HepG2 (cell line): ENCODE results near the gene INTS15. TPM values are rescaled to one million over a fixed set of nuclear protein-coding genes. Genes with fewer than 3 reads are reported as not detected.

ENCODE experiments used
- FIP1L1 ChIP-seq: fragments of 200-400 bp; formaldehyde crosslinking; IDR thresholded peaks from 2 replicates; pipeline ENCODE4 v1.6.1; 2018; ENCODE audit warnings: low read depth, mild to moderate bottlenecking, low read length, moderate library complexity, borderline replicate concordance; ENCODE audit not compliant: insufficient read depth
- HDAC6 ChIP-seq: fragments of 200-600 bp; sonication (generic); IDR thresholded peaks from 2 replicates; pipeline ENCODE4 v1.7.0; 2017; ENCODE audit warnings: mild to moderate bottlenecking, antibody characterized with exemption, low read length, low read depth
- KLF15 ChIP-seq: sonication (generic); formaldehyde crosslinking; IDR thresholded peaks from 2 replicates; pipeline ENCODE4 v1.8.1; 2023; ENCODE audit warnings: borderline replicate concordance, mild to moderate bottlenecking, inconsistent platforms, missing genetic modification reagents, mixed read lengths
- MXD4 ChIP-seq: IDR thresholded peaks from 2 replicates; pipeline ENCODE4 v1.6.1; 2016; ENCODE audit warnings: mild to moderate bottlenecking, missing biosample characterization, missing genetic modification reagents
- NFIC ChIP-seq: IDR thresholded peaks from 2 replicates; pipeline ENCODE4 v1.6.1; 2012; ENCODE audit warnings: mild to moderate bottlenecking, low read length, inconsistent platforms
- NR2F2 ChIP-seq: IDR thresholded peaks from 2 replicates; pipeline ENCODE4 v1.6.1; 2012; ENCODE audit warnings: low read depth, inconsistent platforms, borderline replicate concordance
- REPIN1 ChIP-seq: sonication (generic); formaldehyde crosslinking; IDR thresholded peaks from 2 replicates; pipeline ENCODE4 v1.8.0; 2022; ENCODE audit warnings: missing genetic modification reagents, low read depth, mild to moderate bottlenecking, borderline replicate concordance
- ZBTB21 ChIP-seq: sonication (generic); formaldehyde crosslinking; IDR thresholded peaks from 2 replicates; pipeline ENCODE4 v1.4.0; 2020; ENCODE audit warnings: missing genetic modification reagents
- ZBTB7B ChIP-seq: sonication (generic); formaldehyde crosslinking; IDR thresholded peaks from 2 replicates; pipeline ENCODE4 v1.4.0; 2020; ENCODE audit warnings: missing genetic modification reagents
- ZNF883 ChIP-seq: sonication (generic); formaldehyde crosslinking; IDR thresholded peaks from 2 replicates; pipeline ENCODE4 v1.5.1; 2020; ENCODE audit warnings: mild to moderate bottlenecking, missing genetic modification reagents; ENCODE audit errors: not compliant biosample characterization
- polyA plus RNA-seq, 8 experiments: library from polyadenylated mRNA; depleted of rRNA in 3 of 8; stranded (reverse) in 7 of 8; unstranded in 1 of 8; fragments of >200 nt; fragmentation: Illumina TruSeq in 4 of 8; extraction: Trizol in 4 of 8; gene quantifications; 2 replicates each; pipeline versions ENCODE4 v1.2.1 to v1.2.3, GENCODE V29; 2011 to 2016; ENCODE audit warnings: low read depth in 4 of 8, missing spikeins in 1 of 8, mixed read lengths in 1 of 8; ENCODE audit not compliant: insufficient read depth in 1 of 8
- total RNA-seq, 5 experiments: library from RNA; depleted of rRNA; stranded (reverse); fragments of >200 nt; fragmentation: Illumina TruSeq; extraction: Trizol; gene quantifications; 2 replicates each; pipeline ENCODE4 v1.2.3, GENCODE V29; 2016; ENCODE audit warnings: low read depth in 1 of 5
- TF ChIP-seq, protein P1 (sequence below): sonication (generic); formaldehyde crosslinking; IDR thresholded peaks from 2 replicates; pipeline ENCODE4 v1.4.0; 2020; ENCODE audit warnings: missing genetic modification reagents
- TF ChIP-seq, protein P2 (sequence below): IDR thresholded peaks from 2 replicates; pipeline ENCODE4 v1.6.1; 2016; ENCODE audit warnings: mild to moderate bottlenecking
- TF ChIP-seq, protein P3 (sequence below): sonication (generic); formaldehyde crosslinking; IDR thresholded peaks from 2 replicates; pipeline ENCODE4 v1.4.0; 2020; ENCODE audit warnings: missing genetic modification reagents
- TF ChIP-seq, protein P4 (sequence below): sonication (generic); formaldehyde crosslinking; conservative IDR thresholded peaks from 2 replicates; pipeline ENCODE4 v1.4.0; 2020; ENCODE audit warnings: missing genetic modification reagents

Gene INTS15
- total and polyA plus RNA-seq, 2 of the 13 experiments (the other 11 are each of a cell fraction or from before 2014, with no cell fraction given) = 16.3 to 25.7 TPM

DNA sequence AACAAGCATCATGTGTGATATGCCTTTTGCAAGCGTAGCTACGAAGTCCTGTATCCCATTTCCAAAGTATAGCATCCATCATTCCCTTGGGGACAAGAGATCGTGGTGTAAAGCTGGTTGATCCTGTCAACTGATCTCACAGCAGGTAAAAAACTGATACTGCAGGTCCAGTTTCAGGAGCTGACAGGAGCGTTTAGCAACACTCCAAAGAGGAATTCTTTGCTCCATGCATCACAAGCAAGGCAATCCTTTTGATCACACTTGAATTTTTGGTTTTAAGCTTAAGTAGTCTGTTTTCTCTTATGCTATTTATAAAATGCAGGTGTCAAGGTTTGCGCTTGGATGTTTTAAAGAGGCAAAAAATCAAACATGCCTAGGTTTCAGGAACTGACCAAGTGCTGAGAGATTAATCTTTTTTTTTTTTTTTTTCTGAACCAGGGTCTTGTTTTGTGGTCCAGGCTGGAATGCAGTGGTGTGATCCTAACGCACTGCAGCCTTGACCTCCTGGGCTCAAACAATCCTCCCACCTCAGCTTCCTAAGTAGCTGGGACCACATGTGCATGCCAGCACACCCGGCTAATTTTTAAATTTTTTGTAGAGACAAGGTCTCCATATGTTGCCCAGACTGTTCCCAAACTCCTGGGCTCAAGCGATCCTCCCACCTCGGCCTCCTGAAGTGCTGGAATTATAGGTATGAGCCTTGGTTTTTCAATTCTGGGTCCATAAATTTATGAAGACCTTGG lies 14.4 kb upstream of the INTS15 start (continued):
- TF ChIP-seq, protein P1, sequence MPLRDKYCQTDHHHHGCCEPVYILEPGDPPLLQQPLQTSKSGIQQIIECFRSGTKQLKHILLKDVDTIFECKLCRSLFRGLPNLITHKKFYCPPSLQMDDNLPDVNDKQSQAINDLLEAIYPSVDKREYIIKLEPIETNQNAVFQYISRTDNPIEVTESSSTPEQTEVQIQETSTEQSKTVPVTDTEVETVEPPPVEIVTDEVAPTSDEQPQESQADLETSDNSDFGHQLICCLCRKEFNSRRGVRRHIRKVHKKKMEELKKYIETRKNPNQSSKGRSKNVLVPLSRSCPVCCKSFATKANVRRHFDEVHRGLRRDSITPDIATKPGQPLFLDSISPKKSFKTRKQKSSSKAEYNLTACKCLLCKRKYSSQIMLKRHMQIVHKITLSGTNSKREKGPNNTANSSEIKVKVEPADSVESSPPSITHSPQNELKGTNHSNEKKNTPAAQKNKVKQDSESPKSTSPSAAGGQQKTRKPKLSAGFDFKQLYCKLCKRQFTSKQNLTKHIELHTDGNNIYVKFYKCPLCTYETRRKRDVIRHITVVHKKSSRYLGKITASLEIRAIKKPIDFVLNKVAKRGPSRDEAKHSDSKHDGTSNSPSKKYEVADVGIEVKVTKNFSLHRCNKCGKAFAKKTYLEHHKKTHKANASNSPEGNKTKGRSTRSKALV (CRISPR knock-in tag) = no peak
- TF ChIP-seq KLF15 (CRISPR knock-in tag) (no peak), ZBTB21 (CRISPR knock-in tag) (no peak), NFIC (no peak; the same call in 1 of the 2 replicates), ZNF883 (no peak), MXD4 (CRISPR knock-in tag) (no peak; the same call in 1 of the 2 replicates), ZBTB7B (CRISPR knock-in tag) (peak; percentile 51; the same call in 1 of the 2 replicates), NR2F2 (peak; percentile 79), FIP1L1 (no peak), HDAC6 (no peak), REPIN1 (0 out of 2 replicates have a peak, but pooled peaks have one; percentile 32)
- TF ChIP-seq, protein P2, sequence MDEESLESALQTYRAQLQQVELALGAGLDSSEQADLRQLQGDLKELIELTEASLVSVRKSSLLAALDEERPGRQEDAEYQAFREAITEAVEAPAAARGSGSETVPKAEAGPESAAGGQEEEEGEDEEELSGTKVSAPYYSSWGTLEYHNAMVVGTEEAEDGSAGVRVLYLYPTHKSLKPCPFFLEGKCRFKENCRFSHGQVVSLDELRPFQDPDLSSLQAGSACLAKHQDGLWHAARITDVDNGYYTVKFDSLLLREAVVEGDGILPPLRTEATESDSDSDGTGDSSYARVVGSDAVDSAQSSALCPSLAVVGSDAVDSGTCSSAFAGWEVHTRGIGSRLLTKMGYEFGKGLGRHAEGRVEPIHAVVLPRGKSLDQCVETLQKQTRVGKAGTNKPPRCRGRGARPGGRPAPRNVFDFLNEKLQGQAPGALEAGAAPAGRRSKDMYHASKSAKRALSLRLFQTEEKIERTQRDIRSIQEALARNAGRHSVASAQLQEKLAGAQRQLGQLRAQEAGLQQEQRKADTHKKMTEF (CRISPR knock-in tag) = no peak
- TF ChIP-seq, protein P3, sequence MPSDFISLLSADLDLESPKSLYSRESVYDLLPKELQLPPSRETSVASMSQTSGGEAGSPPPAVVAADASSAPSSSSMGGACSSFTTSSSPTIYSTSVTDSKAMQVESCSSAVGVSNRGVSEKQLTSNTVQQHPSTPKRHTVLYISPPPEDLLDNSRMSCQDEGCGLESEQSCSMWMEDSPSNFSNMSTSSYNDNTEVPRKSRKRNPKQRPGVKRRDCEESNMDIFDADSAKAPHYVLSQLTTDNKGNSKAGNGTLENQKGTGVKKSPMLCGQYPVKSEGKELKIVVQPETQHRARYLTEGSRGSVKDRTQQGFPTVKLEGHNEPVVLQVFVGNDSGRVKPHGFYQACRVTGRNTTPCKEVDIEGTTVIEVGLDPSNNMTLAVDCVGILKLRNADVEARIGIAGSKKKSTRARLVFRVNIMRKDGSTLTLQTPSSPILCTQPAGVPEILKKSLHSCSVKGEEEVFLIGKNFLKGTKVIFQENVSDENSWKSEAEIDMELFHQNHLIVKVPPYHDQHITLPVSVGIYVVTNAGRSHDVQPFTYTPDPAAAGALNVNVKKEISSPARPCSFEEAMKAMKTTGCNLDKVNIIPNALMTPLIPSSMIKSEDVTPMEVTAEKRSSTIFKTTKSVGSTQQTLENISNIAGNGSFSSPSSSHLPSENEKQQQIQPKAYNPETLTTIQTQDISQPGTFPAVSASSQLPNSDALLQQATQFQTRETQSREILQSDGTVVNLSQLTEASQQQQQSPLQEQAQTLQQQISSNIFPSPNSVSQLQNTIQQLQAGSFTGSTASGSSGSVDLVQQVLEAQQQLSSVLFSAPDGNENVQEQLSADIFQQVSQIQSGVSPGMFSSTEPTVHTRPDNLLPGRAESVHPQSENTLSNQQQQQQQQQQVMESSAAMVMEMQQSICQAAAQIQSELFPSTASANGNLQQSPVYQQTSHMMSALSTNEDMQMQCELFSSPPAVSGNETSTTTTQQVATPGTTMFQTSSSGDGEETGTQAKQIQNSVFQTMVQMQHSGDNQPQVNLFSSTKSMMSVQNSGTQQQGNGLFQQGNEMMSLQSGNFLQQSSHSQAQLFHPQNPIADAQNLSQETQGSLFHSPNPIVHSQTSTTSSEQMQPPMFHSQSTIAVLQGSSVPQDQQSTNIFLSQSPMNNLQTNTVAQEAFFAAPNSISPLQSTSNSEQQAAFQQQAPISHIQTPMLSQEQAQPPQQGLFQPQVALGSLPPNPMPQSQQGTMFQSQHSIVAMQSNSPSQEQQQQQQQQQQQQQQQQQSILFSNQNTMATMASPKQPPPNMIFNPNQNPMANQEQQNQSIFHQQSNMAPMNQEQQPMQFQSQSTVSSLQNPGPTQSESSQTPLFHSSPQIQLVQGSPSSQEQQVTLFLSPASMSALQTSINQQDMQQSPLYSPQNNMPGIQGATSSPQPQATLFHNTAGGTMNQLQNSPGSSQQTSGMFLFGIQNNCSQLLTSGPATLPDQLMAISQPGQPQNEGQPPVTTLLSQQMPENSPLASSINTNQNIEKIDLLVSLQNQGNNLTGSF = no peak
- TF ChIP-seq, protein P4, sequence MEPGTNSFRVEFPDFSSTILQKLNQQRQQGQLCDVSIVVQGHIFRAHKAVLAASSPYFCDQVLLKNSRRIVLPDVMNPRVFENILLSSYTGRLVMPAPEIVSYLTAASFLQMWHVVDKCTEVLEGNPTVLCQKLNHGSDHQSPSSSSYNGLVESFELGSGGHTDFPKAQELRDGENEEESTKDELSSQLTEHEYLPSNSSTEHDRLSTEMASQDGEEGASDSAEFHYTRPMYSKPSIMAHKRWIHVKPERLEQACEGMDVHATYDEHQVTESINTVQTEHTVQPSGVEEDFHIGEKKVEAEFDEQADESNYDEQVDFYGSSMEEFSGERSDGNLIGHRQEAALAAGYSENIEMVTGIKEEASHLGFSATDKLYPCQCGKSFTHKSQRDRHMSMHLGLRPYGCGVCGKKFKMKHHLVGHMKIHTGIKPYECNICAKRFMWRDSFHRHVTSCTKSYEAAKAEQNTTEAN (CRISPR knock-in tag) = no peak
